Uterus (tissue), 4 donors: ENCODE data around the gene FUT2. TPM values are rescaled to one million over a fixed set of nuclear protein-coding genes. Genes with fewer than 3 reads are reported as not detected.

ENCODE experiments used
- DNase-seq, 2 donors: peaks; one replicate each; pipeline ENCODE4 v3.0.0-alpha.2; 2019 to 2020
- H3K27ac ChIP-seq, 2 donors: fragments of 200-600 bp; sonication (generic); 1 replicate in 1 of 2; 2 replicates in 1 of 2; pipeline ENCODE4 v1.5.1; 2016 to 2018
- H3K27me3 ChIP-seq, 2 donors: fragments of 200-600 bp; sonication (generic); one replicate each; pipeline ENCODE4 v1.5.1; 2018 to 2019; ENCODE audit warnings: control low read depth in 1 of 2
- H3K36me3 ChIP-seq, 2 donors: fragments of 200-600 bp; sonication (generic); one replicate each; pipeline ENCODE4 v1.5.1; 2019; ENCODE audit warnings: control low read depth in 1 of 2
- H3K4me1 ChIP-seq, 2 donors: fragments of 200-600 bp; sonication (generic); one replicate each; pipeline ENCODE4 v1.5.1; 2018 to 2019; ENCODE audit warnings: control low read depth in 1 of 2
- H3K4me3 ChIP-seq, 2 donors: fragments of 200-600 bp; sonication (generic); 1 replicate in 1 of 2; 2 replicates in 1 of 2; pipeline ENCODE4 v1.5.1; 2018 to 2019; ENCODE audit warnings: mild to moderate bottlenecking in 1 of 2
- H3K9me3 ChIP-seq, 2 donors: fragments of 200-600 bp; sonication (generic); one replicate each; pipeline ENCODE4 v1.5.1; 2019; ENCODE audit warnings: control low read depth in 1 of 2
- CTCF ChIP-seq, 4 experiments: fragments of 200-600 bp in 2 of 4; fragments of 450-650 bp in 2 of 4; sonication (generic) in 2 of 4; IDR thresholded peaks; one replicate each; pipeline ENCODE4 v1.5.1; 2016 to 2019; ENCODE audit warnings: antibody characterized with exemption in 4 of 4, mild to moderate bottlenecking in 2 of 4, moderate library complexity in 1 of 4
- POLR2A ChIP-seq, 2 donors: fragments of 450-650 bp; IDR thresholded peaks; one replicate each; pipeline ENCODE4 v1.6.1; 2016; ENCODE audit warnings: antibody characterized with exemption in 2 of 2, mild to moderate bottlenecking in 1 of 2, moderate library complexity in 1 of 2
- intact Hi-C: fragments of 100-400 bp; cut with DNase I; formaldehyde crosslinking; loops from one replicate; pipeline ENCODE4 v1.15.1; 2023; ENCODE audit warnings: low total_unique reads
- total RNA-seq, 4 donors: library from RNA; depleted of rRNA in 3 of 4; stranded (reverse); fragments of >200 nt in 3 of 4; gene quantifications; one replicate each; pipeline versions ENCODE4 v1.1.0 to v1.2.4, GENCODE V29; 2014 to 2023
- donor health status: DM: yes; HTN: yes; CAD: no.

Gene FUT2
- total RNA-seq, 4 donors from 2014 or later, result 1.0 TPM; not detected in 3

DNA sequence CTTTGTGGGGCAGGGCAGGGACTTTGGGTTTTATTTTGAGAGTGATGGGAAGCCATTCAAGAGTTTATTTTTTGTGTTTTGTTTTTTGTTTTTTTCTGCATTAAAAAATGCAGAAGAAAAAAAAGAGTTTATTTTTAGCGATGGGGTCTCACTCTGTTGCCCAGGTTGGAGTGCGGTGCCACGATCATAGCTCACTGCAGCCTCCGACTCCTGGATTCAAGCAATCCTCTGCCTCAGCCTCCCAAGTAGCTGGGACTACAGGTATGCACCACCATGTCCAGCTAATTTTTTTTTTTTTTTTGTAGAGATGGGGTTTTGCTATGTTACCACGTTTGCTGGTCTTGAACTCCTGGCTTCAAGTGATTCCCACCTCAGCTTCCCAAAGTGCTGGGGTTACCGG is 37.3 kb upstream of the FUT2 start:
- DNase-seq, result no peak
- no peaks in the 10 kb centered on the region for H3K9me3 ChIP-seq
- no peaks in the 10 kb centered on the region for H3K4me1 ChIP-seq
- no peaks in the 10 kb centered on the region for H3K36me3 ChIP-seq
- TF ChIP-seq CTCF (IDR thresholded peaks at IDR 0.05) (no peak), POLR2A (IDR thresholded peaks at IDR 0.05) (no peak)
- intact Hi-C loops, result no loop called here
- no peak overlapping the region for H3K27ac ChIP-seq
- no peak overlapping the region for H3K4me3 ChIP-seq
- no peaks in the 10 kb centered on the region for H3K27me3 ChIP-seq

DNA sequence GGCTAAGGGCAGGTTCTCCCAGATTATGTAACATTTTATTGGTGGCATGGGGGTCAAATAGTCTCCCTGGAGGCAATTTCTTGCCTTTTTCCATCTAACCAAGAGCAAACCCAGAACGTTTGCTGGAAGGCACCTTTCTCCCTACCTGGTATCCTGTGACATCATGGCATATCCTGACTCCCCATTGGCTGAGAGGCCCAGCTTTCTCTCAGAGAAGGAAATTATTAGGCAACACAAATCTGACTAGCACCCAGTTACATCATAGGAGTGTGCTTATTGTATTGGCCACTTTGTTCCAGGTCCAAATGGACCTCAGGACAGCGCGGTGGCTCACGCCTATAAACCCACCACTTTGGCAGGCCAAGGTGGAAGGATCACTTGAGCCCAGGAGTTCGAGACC is 36.0 kb upstream of the FUT2 start:
- Histone ChIP-seq H3K4me1 (no peaks in the 10 kb centered on the region), H3K9me3 (no peaks in the 10 kb centered on the region), H3K4me3 (no peak overlapping the region), H3K27ac (no peak overlapping the region), H3K36me3 (no peaks in the 10 kb centered on the region), H3K27me3 (no peaks in the 10 kb centered on the region)
- DNase-seq, result no peak
- intact Hi-C loops, result no loop called here
- TF ChIP-seq POLR2A (IDR thresholded peaks at IDR 0.05), result no peak
- no peak for TF ChIP-seq CTCF (IDR thresholded peaks at IDR 0.05)

GRCh38 chr19:48660852-48661710 is 34.7 kb upstream of the FUT2 start:
- H3K9me3 ChIP-seq, result no peaks in the 10 kb centered on the region
- DNase-seq, result peak; percentile 87 to 88
- intact Hi-C loops, result no loop called here
- H3K36me3 ChIP-seq, result no peaks in the 10 kb centered on the region
- H3K4me1 ChIP-seq, result no peaks in the 10 kb centered on the region
- no peak overlapping the region for H3K4me3 ChIP-seq
- H3K27ac ChIP-seq, result peak overlapping the region; percentile 22 to 44
- no peaks in the 10 kb centered on the region for H3K27me3 ChIP-seq
- no peak for TF ChIP-seq CTCF (IDR thresholded peaks at IDR 0.05)
- TF ChIP-seq POLR2A (IDR thresholded peaks at IDR 0.05), result no peak

- H3K9me3 ChIP-seq, result no peaks in the 10 kb centered on the region
- H3K27me3 ChIP-seq, result no peaks in the 10 kb centered on the region
- intact Hi-C loops, result no loop called here
- H3K4me3 ChIP-seq, result no peak overlapping the region
- TF ChIP-seq CTCF (IDR thresholded peaks at IDR 0.05) (no peak), POLR2A (IDR thresholded peaks at IDR 0.05) (no peak)
- H3K36me3 ChIP-seq, result no peaks in the 10 kb centered on the region
- no peaks in the 10 kb centered on the region for H3K4me1 ChIP-seq
- H3K27ac ChIP-seq, result no peak overlapping the region
- no peak for DNase-seq
Measured at GRCh38 chr19:48661711-48662090, 34.1 kb upstream of the FUT2 start.

DNA sequence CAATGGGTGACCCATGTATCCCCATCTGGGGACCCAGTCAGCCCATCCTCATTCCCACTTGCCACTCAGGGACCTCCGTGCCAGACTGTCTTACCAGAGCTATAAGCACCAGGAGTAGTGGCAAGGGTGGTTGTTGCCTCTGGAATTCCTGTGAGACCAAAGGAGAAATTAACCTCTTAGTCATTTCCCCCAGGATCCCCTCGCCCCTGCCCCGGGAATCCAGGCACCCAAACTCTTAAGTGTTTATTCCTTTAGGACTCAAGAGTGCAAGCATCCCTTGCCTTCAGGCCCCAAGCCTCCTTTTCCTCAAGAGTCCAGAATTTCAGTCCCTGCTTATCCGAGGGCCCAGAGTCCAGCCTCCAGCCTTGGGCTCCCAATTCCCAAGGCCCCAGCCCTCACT is 32.1 kb upstream of the FUT2 start:
- Histone ChIP-seq H3K9me3 (no peaks in the 10 kb centered on the region), H3K27ac (no peak overlapping the region)
- intact Hi-C loops, result no loop called here

More for the DNA sequence above, 32.1 kb upstream of the FUT2 start:
- no peaks in the 10 kb centered on the region for H3K36me3 ChIP-seq
- H3K4me3 ChIP-seq, result no peak overlapping the region
- H3K27me3 ChIP-seq, result no peaks in the 10 kb centered on the region
- DNase-seq, result no peak
- TF ChIP-seq CTCF (IDR thresholded peaks at IDR 0.05) (no peak), POLR2A (IDR thresholded peaks at IDR 0.05) (no peak)
- no peaks in the 10 kb centered on the region for H3K4me1 ChIP-seq
